KG1 (cell line): ENCODE measurements around the gene SBF2.
"Not testable (repeated sequence)": the region's sequence is repeated elsewhere in the genome, so short reads cannot be mapped to it uniquely, and the experiment has no call there.

Source experiments
- DNase-seq: peaks from one replicate; lab custom pipeline; 2025; lab: John Stamatoyannopoulos, UW

Gene SBF2

GRCh38 chr11:10116588-10116987 lies 177.4 kb downstream of the SBF2 start:
- no peak for DNase-seq

GRCh38 chr11:10114593-10115404 lies 179.2 kb downstream of the SBF2 start:
- no peak for DNase-seq

GRCh38 chr11:10113852-10114251 lies 180.2 kb downstream of the SBF2 start:
- DNase-seq: no peak

- DNase-seq: no peak
Observed at GRCh38 chr11:10109806-10110205, 184.2 kb downstream of the SBF2 start.

GRCh38 chr11:10108915-10109680 lies 184.9 kb downstream of the SBF2 start:
- no peak for DNase-seq

GRCh38 chr11:10107497-10107896 lies 186.5 kb downstream of the SBF2 start:
- no peak for DNase-seq

GRCh38 chr11:10097615-10098014 lies 196.4 kb downstream of the SBF2 start:
- DNase-seq: no peak

- DNase-seq: no peak
Observed at GRCh38 chr11:10096987-10097386, 197.0 kb downstream of the SBF2 start.

- DNase-seq: no peak
Observed at GRCh38 chr11:10095412-10096208, 198.4 kb downstream of the SBF2 start.

GRCh38 chr11:10092426-10092825 lies 201.6 kb downstream of the SBF2 start:
- no peak for DNase-seq

- no peak for DNase-seq
Observed at GRCh38 chr11:10091314-10092045, 202.5 kb downstream of the SBF2 start.

GRCh38 chr11:10087923-10088225 lies 206.1 kb downstream of the SBF2 start:
- not testable (repeated sequence) for DNase-seq

GRCh38 chr11:10087186-10087922 lies 206.7 kb downstream of the SBF2 start:
- no peak for DNase-seq

- no peak for DNase-seq
Observed at GRCh38 chr11:10080138-10080537, 213.9 kb downstream of the SBF2 start.

- DNase-seq: peak; percentile 4
Observed at GRCh38 chr11:10076458-10077141, 217.4 kb downstream of the SBF2 start.

- no peak for DNase-seq
Observed at GRCh38 chr11:10075141-10075540, 218.9 kb downstream of the SBF2 start.

- no peak for DNase-seq
Observed at GRCh38 chr11:10072841-10073240, 221.2 kb downstream of the SBF2 start.

GRCh38 chr11:10072142-10072541 lies 221.9 kb downstream of the SBF2 start:
- DNase-seq: no peak

GRCh38 chr11:10067629-10068300 lies 226.3 kb downstream of the SBF2 start:
- no peak for DNase-seq

- no peak for DNase-seq
Observed at GRCh38 chr11:10066441-10066840, 227.6 kb downstream of the SBF2 start.
